H9 (cell line): ENCODE data around the gene OTULINL. TPM values are rescaled to one million over a fixed set of nuclear protein-coding genes. Genes with fewer than 3 reads are reported as not detected.

Source experiments
- DNase-seq: peaks from one replicate; pipeline ENCODE4 v3.0.0-alpha.2; 2017
- H2AFZ ChIP-seq: one replicate; pipeline ENCODE4 v1.6.1; 2013; ENCODE audit warnings: mild to moderate bottlenecking, low read length, control low read depth, moderate library complexity
- H2AK5ac ChIP-seq: 2 replicates; pipeline ENCODE4 v1.6.1; 2013; ENCODE audit warnings: low read length, control low read depth, mixed read lengths; ENCODE audit not compliant: insufficient read length
- H2BK120ac ChIP-seq: one replicate; pipeline ENCODE4 v1.6.1; 2013; ENCODE audit warnings: low read depth, mild to moderate bottlenecking, low read length, control low read depth, inconsistent platforms; ENCODE audit not compliant: poor library complexity, severe bottlenecking
- H2BK12ac ChIP-seq: 2 replicates; pipeline ENCODE4 v1.6.1; 2013; ENCODE audit warnings: low read length, control low read depth, mixed read lengths, low read depth; ENCODE audit not compliant: insufficient read length
- H2BK15ac ChIP-seq: 2 replicates; pipeline ENCODE4 v1.6.1; 2013; ENCODE audit warnings: low read depth, low read length, control low read depth
- H2BK20ac ChIP-seq: one replicate; pipeline ENCODE4 v1.6.1; 2013; ENCODE audit warnings: low read depth, mild to moderate bottlenecking, low read length, control low read depth, inconsistent platforms; ENCODE audit not compliant: poor library complexity, severe bottlenecking
- H2BK5ac ChIP-seq: 2 replicates; pipeline ENCODE4 v1.6.1; 2013; ENCODE audit warnings: low read length, control low read depth, mixed read lengths; ENCODE audit not compliant: insufficient read length
- H3K14ac ChIP-seq: 2 replicates; pipeline ENCODE4 v1.6.1; 2013; ENCODE audit warnings: low read length, control low read depth; ENCODE audit not compliant: insufficient read depth
- H3K18ac ChIP-seq: 2 replicates; pipeline ENCODE4 v1.6.1; 2013; ENCODE audit warnings: low read depth, mild to moderate bottlenecking, mixed read lengths, low read length, control low read depth; ENCODE audit not compliant: insufficient read length
- H3K23ac ChIP-seq: 2 replicates; pipeline ENCODE4 v1.6.1; 2013; ENCODE audit warnings: low read length, control low read depth, mixed read lengths, low read depth; ENCODE audit not compliant: insufficient read length
- H3K23me2 ChIP-seq: 2 replicates; pipeline ENCODE4 v1.6.1; 2013; ENCODE audit warnings: low read depth, mild to moderate bottlenecking, mixed read lengths, low read length, control low read depth; ENCODE audit not compliant: insufficient read length, poor library complexity, severe bottlenecking
- H3K27ac ChIP-seq: 2 replicates; pipeline ENCODE4 v1.5.1; 2013; ENCODE audit warnings: low read length, control low read depth, mixed read lengths, low read depth; ENCODE audit not compliant: insufficient read length
- H3K27me3 ChIP-seq: 2 replicates; pipeline ENCODE4 v1.6.1; 2013; ENCODE audit warnings: low read length, control low read depth, inconsistent platforms; ENCODE audit not compliant: insufficient read depth
- H3K4ac ChIP-seq: 2 replicates; pipeline ENCODE4 v1.6.1; 2013; ENCODE audit warnings: low read depth, mild to moderate bottlenecking, control low read depth, inconsistent platforms, low read length, moderate library complexity
- H3K4me1 ChIP-seq: 2 replicates; pipeline ENCODE4 v1.6.1; 2013; ENCODE audit warnings: low read length, control low read depth, inconsistent platforms; ENCODE audit not compliant: insufficient read depth
- H3K4me2 ChIP-seq: 2 replicates; pipeline ENCODE4 v1.6.1; 2013; ENCODE audit warnings: low read length, control low read depth, mixed read lengths; ENCODE audit not compliant: insufficient read length, insufficient read depth
- H3K56ac ChIP-seq: 2 replicates; pipeline ENCODE4 v1.6.1; 2013; ENCODE audit warnings: low read depth, mild to moderate bottlenecking, mixed read lengths, low read length, control low read depth; ENCODE audit not compliant: insufficient read length
- H3K79me1 ChIP-seq: 2 replicates; pipeline ENCODE4 v1.6.1; 2013; ENCODE audit warnings: low read depth, mild to moderate bottlenecking, moderate library complexity, low read length, control low read depth, inconsistent platforms; ENCODE audit not compliant: insufficient read depth, poor library complexity, severe bottlenecking
- H3K79me2 ChIP-seq: 2 replicates; pipeline ENCODE4 v1.6.1; 2013; ENCODE audit warnings: low read length, control low read depth, inconsistent platforms; ENCODE audit not compliant: insufficient read depth
- H3K9ac ChIP-seq: 2 replicates; pipeline ENCODE4 v1.6.1; 2013; ENCODE audit warnings: low read length, control low read depth, mixed read lengths; ENCODE audit not compliant: insufficient read length; ENCODE audit errors: extremely low read depth
- H3K9me3 ChIP-seq: one replicate; pipeline ENCODE4 v1.6.1; 2013; ENCODE audit warnings: low read depth, low read length, inconsistent platforms; ENCODE audit not compliant: control insufficient read depth
- H3T11ph ChIP-seq: one replicate; pipeline ENCODE4 v1.6.1; 2013; ENCODE audit warnings: mild to moderate bottlenecking, low read length, control low read depth, inconsistent platforms
- H4K20me1 ChIP-seq: one replicate; pipeline ENCODE4 v1.6.1; 2013; ENCODE audit not compliant: control insufficient read depth, insufficient read length, insufficient read depth
- H4K5ac ChIP-seq: 2 replicates; pipeline ENCODE4 v1.6.1; 2013; ENCODE audit warnings: low read depth, mild to moderate bottlenecking, mixed read lengths, low read length, control low read depth; ENCODE audit not compliant: insufficient read length
- H4K8ac ChIP-seq: replicated peaks from 2 replicates; pipeline ENCODE4 v1.6.1; 2013; ENCODE audit warnings: low read length, control low read depth, mixed read lengths, low read depth; ENCODE audit not compliant: insufficient read length
- H4K91ac ChIP-seq: 2 replicates; pipeline ENCODE4 v1.6.1; 2013; ENCODE audit warnings: low read depth, mild to moderate bottlenecking, moderate library complexity, mixed read lengths, low read length, control low read depth; ENCODE audit not compliant: insufficient read length
- H3K27ac Mint-ChIP-seq, 3 experiments: 2 replicates in 2 of 3; 3 replicates in 1 of 3; pipeline ENCODE4 v1.8.0; 2020 to 2021; ENCODE audit warnings: mixed read lengths in 3 of 3, mild to moderate bottlenecking in 1 of 3, moderate library complexity in 1 of 3
- H3K27me3 Mint-ChIP-seq: 2 replicates; pipeline ENCODE4 v1.8.0; 2021; ENCODE audit warnings: low read depth, mild to moderate bottlenecking, moderate library complexity, mixed read lengths
- H3K36me3 Mint-ChIP-seq, 3 experiments: 2 replicates in 2 of 3; 3 replicates in 1 of 3; pipeline ENCODE4 v1.8.0; 2020 to 2021; ENCODE audit warnings: low read depth in 3 of 3, mixed read lengths in 3 of 3; ENCODE audit not compliant: insufficient read depth in 1 of 3
- H3K4me1 Mint-ChIP-seq, 2 experiments: 2 replicates each; pipeline ENCODE4 v1.8.0; 2020; ENCODE audit warnings: mixed read lengths in 2 of 2
- H3K4me3 Mint-ChIP-seq, 2 experiments: 2 replicates in 1 of 2; 3 replicates in 1 of 2; pipeline ENCODE4 v1.8.0; 2020 to 2021; ENCODE audit warnings: mild to moderate bottlenecking in 2 of 2, mixed read lengths in 2 of 2, moderate library complexity in 1 of 2
- H3K9me3 Mint-ChIP-seq, 2 experiments: 2 replicates in 1 of 2; 3 replicates in 1 of 2; pipeline ENCODE4 v1.8.0; 2020; ENCODE audit warnings: mild to moderate bottlenecking in 2 of 2, mixed read lengths in 2 of 2, moderate library complexity in 1 of 2
- WGBS: extraction: QIAGEN DNeasy Blood & Tissue Kit; methylation state at CpG from one replicate; pipeline ENCODE4 v1.1.7; 2013; ENCODE audit warnings: missing lambda C conversion rate, low lambda C conversion rate, mixed read lengths; ENCODE audit not compliant: insufficient read length; ENCODE audit errors: extremely low coverage; 5-methylcytosine and 5-hydroxymethylcytosine counted together
- total RNA-seq: library from RNA; stranded (reverse); gene quantifications from 2 replicates; pipeline ENCODE4 v1.2.1, GENCODE V29; 2021
- TF ChIP-seq, protein P1 (sequence below): fragments of 200-600 bp; sonication (generic); conservative IDR thresholded peaks from 3 replicates; pipeline ENCODE4 v1.8.0; 2021; ENCODE audit warnings: antibody characterized with exemption, mild to moderate bottlenecking

OTULINL gene
- total RNA-seq, 1 experiment from 2014 or later = 7.5 TPM

DNA sequence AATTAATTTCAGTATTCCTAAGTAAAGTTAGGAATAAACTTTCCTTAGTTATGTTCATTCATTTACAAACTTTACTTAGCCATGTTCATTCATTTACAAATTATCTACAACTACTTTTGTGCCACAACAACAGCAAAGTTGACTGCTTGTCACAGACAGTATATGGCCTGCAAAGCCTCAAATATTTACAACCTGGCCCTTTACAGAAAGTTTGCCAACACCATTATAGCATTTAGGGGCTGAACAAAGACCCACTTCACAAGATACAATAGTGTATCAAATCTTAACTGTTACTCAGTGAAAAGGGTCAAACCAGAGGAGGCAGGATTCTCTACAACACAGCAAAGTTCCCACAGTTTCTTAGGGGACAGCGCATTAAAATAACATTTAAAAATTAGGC lies 9.7 kb upstream of the OTULINL start:
- H2AFZ ChIP-seq = no peak overlapping the region
- H3K27me3 ChIP-seq = no peaks in the 10 kb centered on the region
- H3K9ac ChIP-seq = no peak overlapping the region
- TF ChIP-seq, protein P1, sequence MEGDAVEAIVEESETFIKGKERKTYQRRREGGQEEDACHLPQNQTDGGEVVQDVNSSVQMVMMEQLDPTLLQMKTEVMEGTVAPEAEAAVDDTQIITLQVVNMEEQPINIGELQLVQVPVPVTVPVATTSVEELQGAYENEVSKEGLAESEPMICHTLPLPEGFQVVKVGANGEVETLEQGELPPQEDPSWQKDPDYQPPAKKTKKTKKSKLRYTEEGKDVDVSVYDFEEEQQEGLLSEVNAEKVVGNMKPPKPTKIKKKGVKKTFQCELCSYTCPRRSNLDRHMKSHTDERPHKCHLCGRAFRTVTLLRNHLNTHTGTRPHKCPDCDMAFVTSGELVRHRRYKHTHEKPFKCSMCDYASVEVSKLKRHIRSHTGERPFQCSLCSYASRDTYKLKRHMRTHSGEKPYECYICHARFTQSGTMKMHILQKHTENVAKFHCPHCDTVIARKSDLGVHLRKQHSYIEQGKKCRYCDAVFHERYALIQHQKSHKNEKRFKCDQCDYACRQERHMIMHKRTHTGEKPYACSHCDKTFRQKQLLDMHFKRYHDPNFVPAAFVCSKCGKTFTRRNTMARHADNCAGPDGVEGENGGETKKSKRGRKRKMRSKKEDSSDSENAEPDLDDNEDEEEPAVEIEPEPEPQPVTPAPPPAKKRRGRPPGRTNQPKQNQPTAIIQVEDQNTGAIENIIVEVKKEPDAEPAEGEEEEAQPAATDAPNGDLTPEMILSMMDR = no peak
- H3K23me2 ChIP-seq = no peaks in the 10 kb centered on the region
- no peaks in the 10 kb centered on the region for H3K79me2 ChIP-seq
- no peaks in the 10 kb centered on the region; a peak in 1 of 7 replicates for H3K36me3 Mint-ChIP-seq
- no peak overlapping the region for H2BK5ac ChIP-seq
- no peak overlapping the region for H4K8ac ChIP-seq
- H3K9me3 ChIP-seq = no peaks in the 10 kb centered on the region
- H3K27me3 Mint-ChIP-seq = peaks cover 2% of the 10 kb centered on the region
- H3K79me1 ChIP-seq = no peaks in the 10 kb centered on the region
- H3K18ac ChIP-seq = no peak overlapping the region
- no peaks in the 10 kb centered on the region for H3K4me1 Mint-ChIP-seq
- no peaks in the 10 kb centered on the region for H4K20me1 ChIP-seq
- H3K4me1 ChIP-seq = no peaks in the 10 kb centered on the region
- DNase-seq = no peak
- H3K23ac ChIP-seq = no peak overlapping the region
- H3K9me3 Mint-ChIP-seq = peaks cover 7 to 9% of the 10 kb centered on the region in 2 experiments; a peak in 3 of 5 replicates
- no peak overlapping the region for H2BK12ac ChIP-seq
- no peak overlapping the region for H2BK20ac ChIP-seq
- no CpG with 5 or more reads among the region's 1 CpG for WGBS
- H3K27ac ChIP-seq = no peak overlapping the region
- no peak overlapping the region for H3K56ac ChIP-seq
- H3K4ac ChIP-seq = no peak overlapping the region
- no peak overlapping the region for H3K4me3 Mint-ChIP-seq
- H3K27ac Mint-ChIP-seq = no peak overlapping the region
- no peak overlapping the region for H2BK120ac ChIP-seq
- H4K5ac ChIP-seq = no peak overlapping the region
- no peak overlapping the region for H3K14ac ChIP-seq
- no peak overlapping the region for H3K4me2 ChIP-seq
- no peak overlapping the region for H2BK15ac ChIP-seq
- H4K91ac ChIP-seq = no peak overlapping the region
- H3T11ph ChIP-seq = no peak overlapping the region
- no peak overlapping the region for H2AK5ac ChIP-seq
